IPS-NIHi7 (cell line): ENCODE data around the gene PFKFB4.
A peak's percentile ranks its signal among the peaks of the same experiment; 100 is the strongest.
"Not testable (repeated sequence)": the region's sequence is repeated elsewhere in the genome, so short reads cannot be mapped to it uniquely, and the experiment has no call there.

ENCODE experiments used
- DNase-seq: peaks from one replicate; pipeline ENCODE4 v3.0.0; 2012; ENCODE audit warnings: mixed read lengths; ENCODE audit errors: extremely low spot score

PFKFB4 gene

DNA sequence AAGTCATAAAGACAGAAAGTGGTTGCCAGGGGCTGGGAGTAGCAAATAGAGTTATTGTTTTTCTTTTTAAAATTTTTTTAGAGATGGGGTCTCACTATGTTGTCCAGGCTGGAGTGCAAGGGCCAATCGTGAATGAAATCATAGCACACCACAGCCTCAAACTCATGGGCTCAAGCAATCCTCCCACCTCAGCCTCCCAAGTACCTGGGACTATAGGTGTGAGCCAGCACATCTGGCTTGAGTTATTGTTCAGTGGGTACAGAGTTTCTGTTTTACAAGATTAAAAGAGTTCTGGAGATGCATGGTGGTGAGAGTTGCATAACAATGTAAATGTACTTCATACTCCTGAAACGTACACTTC, 23.6 kb downstream of the PFKFB4 start:
- no peak for DNase-seq

DNA sequence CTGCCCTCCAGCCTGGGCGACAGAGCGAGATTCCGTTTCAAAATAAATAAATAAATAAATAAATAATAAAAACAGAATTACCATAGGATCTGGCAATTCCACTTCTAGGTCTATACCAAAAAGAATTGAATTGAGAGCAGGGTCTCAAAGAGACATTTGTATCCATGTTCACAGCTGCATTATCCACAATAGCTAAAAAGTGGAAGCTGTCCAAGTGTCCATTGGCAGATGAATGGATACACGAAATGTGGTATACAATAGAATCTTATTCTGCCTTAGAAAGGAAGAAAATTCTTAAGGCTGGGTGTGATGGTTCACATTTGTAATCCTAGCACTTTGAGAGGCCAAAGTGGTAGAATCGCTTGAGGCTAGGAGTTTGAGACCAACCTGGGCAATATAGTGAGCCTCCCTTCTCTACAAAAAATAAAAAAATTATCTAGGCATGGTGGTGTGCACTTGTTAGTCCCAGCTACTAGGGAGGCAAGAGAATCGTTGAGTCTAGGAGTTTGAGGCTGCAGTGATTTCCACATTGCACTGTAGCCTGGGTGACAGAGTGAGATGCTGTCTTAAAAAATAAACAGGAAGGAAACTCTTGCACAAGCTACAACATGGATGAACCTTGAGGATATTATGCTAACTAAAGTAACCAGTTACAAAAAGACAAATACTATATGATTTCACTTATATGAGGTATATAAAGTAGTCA, 24.2 kb downstream of the PFKFB4 start:
- DNase-seq, result no peak

DNA sequence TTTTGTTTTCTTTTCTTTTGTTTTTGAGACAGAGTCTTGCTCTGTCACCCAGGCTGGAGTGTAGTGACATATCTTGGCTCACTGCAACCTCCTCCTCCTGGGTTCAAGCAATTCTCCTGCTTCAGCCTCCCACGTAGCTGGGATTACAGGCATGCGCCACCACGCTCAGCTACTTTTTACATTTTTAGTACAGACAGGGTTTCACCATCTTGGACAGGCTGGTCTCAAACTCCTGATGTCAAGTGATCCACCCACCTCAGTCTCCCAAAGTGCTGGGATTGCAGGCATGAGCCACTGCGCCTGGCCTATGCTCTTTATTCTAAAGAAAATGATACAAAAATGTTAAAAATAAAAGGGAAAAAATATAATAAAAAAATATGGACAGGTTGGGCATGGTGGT, 25.9 kb downstream of the PFKFB4 start:
- DNase-seq, result not testable (repeated sequence)

DNA sequence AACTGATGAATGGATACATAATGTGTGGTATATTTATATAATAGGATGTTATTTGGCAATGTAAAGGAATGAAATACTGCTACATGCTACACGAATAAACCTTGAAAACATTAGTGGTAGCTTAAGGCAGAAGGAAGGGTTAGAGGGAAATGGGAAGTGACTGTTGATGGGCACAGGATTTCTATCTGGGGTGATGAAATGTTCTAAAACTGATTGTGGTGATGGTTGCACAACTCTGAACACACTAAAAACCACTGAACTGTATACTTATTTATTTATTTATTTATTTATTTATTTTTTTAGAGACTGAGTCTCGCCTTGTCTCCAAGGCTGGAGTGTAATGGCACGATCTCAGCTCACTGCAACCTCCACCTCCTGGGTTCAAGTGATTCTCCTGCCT, 27.8 kb downstream of the PFKFB4 start:
- no peak for DNase-seq

DNA sequence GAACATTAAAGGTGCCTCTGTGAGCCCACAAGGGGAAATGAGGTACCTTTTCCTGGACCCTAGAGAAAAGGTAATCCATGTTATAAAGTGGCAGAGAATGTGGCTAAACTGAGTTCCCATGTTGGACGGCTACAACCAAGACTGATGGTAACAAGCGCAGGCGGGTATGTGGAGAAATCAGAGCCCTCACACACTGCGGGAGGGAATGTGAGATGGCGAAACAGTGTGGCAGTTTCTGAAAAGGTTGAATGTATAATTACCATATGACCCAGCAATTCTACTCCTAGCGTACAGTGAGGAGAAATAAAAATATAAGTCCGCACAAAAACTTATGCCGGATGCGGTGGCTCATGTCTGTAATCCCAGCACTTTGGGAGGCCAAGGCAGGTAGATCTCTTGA, 28.6 kb downstream of the PFKFB4 start:
- DNase-seq, result no peak

DNA sequence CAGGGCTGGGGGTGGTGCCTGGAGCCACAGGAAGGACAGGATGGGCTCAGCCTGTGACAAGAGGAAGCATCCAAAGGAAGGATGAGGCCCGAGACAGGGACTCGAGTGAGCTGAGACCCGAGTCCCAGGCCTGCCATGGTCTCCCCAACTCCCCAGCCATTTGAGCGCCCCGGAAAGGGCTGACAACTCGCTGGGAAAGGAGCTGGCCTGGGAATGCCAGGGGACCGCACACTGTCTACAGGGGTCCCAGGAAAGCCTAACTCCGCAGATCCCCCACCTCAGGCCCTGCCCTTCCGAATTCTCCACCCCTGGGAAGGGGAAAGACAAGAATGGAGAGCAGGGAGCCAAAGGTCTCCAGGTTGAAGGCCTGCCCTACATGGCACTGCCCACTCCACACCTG, 31.6 kb downstream of the PFKFB4 start:
- DNase-seq, result no peak

DNA sequence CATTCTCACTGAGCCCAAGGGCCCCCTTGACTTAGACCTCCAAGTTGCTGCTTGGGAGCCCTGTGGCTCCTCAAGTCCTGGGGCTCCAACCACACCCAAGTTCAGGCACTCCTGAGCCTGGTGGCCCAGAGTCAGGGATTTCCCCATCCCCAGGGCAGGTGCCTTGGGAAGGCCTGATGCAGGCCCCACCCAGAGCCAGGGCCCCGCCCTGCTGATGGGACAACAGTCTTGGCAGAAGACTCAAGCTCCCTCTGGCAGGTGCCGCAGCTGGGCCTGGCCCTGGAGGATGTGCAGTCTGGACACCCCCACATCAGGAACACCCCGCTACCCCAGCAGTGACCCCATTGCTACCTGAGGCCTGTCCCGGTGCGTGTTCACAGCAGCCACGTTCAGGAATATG, 35.0 kb downstream of the PFKFB4 start:
- no peak for DNase-seq

DNA sequence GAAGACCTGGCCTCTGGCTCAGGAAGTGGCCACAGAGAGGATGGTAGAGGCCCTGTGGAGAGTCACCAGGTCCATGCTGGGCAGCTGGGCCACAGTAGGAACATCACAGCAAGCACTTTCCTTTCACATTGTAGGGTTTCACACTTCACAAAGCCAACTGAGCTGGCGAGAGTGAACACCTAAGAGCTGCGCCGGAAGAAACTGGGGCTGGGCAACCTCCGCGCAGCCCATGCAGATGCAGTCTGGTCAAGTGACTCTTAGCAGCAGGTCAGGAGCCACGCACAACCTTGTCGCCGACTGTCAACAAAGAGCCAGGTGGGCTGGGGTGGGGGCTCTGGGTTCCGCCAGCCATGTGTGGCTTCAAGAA, 37.3 kb downstream of the PFKFB4 start:
- no peak for DNase-seq

DNA sequence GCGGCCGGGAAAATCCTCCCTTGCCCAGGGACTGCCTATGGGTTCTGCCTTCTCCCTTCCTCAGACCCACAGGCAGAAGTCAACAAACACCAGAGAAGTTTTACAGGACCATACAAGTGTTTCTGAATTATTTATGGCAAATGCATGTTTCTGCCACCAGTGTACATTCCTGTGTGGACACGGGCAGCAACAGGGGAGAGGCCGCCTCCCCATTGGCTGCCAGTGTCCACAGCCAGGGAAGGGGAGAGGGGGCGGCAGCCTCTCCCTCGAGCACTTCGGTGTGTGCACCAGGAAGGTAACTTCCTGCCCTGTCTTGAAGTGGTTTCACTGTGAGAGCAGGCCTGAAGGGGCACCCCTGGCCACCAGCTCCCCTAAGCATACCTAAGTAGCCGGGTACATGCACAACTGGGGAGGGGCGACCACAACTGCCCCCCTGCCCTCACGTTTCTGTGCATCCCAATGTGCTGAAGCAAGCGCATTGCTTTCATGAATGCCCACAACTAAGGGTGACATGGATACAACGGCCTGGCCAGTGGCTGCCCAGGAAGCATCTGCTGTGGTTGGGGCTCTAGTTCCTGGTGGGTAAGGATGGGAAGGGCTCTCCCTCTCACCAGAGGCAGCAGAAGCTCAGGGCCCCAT, 37.8 kb downstream of the PFKFB4 start:
- DNase-seq, result no peak

DNA sequence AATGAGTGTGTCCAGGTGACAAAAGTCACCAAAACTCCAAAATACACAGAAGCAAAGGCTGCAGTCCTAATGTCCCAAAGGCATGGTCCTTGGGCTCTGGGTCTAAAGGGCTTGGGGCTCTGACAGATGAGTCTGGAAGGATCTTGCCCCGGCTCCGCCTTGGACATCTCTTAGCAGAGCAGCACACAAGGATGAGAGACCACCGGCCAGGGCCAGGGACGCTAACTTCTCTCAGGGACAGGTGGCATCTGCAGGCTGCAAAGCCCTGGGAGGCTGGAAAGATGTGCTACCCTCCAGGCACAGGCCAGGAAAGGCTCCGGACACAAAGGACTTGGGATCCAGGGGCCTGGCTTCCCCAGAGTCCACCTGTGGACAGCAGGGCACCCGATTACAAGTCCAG, 38.5 kb downstream of the PFKFB4 start:
- no peak for DNase-seq

DNA sequence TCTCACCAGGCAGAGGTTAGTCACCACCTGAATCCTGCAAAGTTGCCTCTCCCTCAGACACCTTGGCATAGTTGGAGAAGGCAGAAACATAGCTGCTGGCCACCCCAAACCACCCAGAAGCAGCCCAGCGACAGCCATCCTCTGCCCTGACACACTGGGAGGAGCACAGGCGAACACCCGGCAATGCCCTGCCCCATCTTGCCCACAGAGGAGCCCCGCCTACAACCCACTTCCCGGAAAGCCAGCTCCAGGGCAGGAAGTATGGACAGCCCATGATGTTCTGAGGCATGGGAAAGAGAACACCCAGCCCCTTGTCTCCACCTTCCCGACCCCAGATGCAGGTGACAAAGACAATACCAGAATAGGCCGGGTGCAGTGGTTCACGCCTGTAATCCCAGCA, 40.0 kb downstream of the PFKFB4 start:
- DNase-seq, result no peak

DNA sequence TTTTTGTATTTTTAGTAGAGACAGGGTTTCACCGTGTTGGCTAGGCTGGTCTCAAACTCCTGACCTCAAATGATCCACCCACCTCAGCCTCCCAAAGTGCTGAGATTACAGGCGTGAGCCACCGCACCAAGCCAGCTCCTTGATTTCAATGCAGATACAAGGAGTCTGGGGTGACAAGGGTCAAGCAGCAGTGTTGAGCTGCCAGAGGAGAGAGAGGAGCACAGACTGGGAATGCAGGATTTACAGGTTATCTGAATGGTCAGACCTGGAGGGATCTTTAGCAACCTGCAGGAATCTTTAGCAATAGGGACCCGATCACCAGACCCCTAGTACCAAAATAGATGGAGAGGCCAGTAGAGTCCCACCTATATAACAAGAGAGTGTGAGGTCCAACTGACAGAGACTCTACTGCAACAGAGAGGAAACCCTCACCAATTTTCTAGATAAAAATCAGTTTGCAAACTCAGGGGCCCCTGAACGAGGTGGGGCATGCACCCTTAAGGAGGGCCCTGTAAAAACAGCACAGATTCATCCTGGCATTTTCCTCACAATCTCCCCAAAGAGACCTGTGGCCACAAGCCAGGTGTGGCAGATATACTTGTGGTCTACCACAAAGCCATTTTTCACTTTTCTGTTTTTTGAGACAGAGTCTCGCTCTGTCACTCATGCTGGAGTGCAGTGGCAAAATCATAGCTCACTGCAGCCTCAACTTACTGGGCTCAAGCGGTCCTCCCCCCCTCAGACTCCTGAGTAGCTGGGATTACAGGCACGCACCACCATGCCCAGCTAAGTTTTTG, 42.0 kb downstream of the PFKFB4 start:
- no peak for DNase-seq

DNA sequence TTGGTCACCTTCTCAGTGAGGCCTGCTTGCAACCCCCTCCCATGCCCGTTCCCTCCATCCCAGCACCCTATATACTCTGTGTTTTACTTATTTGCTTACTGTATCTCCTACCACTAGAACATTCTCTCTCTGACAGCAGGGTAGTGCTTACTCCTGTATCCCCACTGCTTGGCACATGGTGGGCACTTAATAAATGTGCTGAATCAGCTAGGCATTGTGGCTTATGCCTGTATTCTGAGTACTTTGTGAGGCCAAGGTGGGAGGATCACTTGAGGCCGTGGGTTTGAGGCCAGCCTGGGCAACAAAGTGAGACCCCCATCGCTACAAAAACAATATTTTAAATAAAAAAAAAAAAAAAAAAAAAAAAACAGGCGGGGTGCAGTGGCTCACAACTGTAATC, 45.1 kb downstream of the PFKFB4 start:
- no peak for DNase-seq

DNA sequence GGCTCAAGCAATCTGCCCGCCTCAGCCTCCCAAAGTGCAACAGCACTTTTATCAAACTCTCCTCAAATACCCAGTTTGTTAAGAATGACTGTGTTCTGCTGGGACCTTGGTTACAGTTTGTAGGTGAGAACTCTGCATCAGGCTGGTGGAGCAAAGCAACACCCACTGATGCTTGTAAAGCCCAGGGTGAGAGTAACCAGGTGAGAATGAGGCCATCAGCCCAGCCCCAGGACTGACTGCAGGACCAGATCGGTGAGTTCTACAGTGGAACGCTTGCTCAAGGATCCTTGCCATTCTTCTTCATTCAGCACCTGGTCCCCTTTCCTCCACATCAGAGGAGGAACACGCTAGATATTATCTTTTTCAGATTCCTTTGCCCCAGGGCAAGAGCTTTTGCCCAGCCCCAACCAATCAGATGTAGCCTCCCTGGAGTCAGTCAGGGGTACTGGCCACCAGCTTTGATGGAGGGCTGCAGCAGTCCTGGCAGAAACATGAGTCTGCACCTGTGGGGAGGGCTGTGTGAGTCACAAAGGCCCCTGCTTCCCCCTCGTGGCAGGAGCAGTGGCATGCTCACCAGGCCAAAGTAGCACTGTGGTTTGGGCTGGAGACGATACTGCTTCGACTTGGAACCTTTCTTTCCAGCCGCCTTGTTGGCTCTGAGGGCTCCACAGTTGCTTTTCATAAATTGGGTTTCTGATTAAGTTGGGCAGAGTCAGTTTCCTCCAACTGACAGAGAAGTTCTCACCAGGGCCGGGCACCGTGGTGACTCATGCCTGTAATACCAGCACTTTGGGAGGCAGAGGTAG, 49.1 kb downstream of the PFKFB4 start:
- peak; percentile 96 for DNase-seq

DNA sequence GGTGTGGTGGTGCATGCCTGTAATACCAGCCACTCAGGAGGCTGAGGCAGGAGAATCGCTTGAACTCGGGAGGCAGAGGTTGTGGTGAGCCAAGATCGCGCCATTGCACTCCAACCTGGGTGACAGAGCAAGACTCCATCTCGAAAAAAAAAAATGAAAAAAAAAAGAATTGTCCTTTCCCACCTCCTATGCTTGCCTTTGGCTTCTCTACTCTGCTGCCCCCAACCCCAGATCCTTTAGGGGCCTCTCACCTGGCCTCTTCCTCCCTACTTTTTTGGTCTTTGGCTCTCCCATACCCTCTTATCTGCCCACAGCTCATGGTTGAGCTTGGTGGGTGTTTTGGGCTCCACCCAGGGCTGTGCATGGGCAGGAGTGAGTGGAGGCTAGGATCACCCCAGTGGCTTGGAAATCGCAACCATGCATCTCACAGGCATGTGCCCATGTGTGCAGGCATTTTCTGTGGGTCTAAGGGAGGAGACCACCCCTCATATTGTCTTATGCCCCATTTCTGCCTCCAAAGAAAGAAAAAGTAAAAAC, 50.6 kb downstream of the PFKFB4 start:
- no peak for DNase-seq

DNA sequence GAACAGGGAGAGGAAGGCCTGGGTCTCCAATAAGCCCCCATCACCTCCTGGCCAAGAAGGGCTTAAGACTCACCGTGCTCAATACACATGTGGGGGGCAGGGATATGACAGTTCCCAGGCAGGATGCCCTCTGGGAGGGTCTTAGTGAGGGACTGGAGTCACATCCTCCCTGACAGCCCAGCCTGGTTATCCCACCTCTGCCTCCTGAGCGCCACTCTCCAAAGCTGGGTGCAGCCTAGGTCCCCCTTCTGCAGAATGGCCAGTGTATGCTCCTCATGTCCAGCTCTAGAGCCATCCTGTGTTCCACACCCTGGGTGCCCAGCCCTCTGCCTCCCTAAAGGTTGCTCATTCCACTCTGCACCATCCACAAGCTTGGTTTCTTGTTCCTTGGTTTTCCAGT, 51.5 kb downstream of the PFKFB4 start:
- peak; percentile 5 for DNase-seq

DNA sequence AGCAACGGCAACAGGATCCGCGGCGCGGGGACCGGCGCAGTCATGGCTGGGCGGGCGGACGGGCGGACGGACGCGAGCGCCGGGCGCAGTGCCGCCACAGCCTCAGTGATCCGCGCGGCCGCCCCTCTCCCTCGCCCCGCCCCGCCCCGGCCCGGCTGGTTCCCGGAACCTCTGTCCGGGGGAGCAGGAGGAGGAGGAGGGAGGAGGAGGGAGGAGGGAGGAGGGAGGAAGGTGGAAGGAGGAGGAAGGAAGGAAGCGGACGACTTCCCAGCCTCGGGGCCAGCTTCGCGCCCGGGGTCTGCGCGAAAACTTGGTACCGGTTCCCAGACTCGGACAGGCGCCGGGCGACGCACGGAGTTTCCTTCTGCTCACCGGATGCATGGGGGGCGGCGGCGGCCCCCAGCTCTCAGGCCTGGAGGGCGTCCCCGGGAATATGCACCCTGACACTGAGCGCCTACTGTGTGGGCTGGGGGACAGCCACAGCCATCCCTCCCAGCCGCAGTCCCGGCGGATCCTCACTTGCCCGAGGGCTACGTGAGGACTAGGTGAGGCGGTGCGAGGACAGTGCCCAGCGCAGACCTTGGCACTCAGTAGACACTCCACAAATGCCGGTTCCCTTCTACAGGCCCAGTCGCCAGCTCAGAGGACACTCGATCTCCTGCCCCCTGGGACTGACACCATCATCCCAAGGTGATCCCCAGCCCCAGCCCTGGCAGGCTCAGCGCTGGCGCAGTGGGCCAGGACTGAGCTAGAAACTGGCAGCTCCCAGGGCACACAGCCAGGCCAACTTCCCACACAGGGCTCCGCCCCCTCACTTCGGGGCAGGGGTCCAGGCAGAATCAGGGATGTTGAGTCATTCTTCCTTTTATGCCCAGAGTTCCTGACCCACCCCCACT, 52.3 kb downstream of the PFKFB4 start, which contains the start of gene SHISA5:
Gene SHISA5 (minus strand): TSS at position 124 of the 896 bp plus-strand sequence. CDS start 80 bp downstream, at position 44.
- DNase-seq, result peak; percentile 67

DNA sequence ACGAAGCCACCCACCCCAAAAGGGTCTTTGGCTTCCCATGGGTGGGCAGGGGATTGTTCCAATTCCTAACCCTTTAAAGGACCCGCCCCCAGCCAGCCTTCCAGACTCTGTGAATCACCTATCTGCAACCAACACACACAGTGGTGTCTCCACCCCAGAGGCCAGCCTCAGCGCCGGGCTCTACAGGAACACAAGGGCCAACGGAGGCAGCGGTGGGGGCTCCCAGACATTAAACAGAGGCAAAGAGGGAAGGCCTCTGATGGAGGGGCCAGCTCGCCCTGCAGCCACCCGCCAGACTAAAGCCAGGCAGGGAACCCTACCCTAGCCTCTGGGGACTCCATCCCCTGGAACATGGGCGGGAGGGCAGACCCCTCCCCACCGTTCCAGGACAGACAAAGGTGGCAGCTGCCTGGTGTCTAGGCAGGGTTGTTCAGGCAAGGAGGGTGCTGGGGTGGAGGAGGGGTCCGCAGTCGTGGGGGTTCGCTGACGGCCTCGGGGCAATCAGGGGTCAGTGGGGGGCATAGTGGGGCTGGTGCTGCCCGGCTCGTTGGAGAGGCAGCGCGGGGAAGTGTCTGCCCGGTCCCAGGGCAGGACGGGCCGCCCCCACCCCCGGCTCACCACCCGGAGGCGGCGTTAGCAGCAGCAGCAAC, 53.1 kb downstream of the PFKFB4 start:
- peak; percentile 68 for DNase-seq

DNA sequence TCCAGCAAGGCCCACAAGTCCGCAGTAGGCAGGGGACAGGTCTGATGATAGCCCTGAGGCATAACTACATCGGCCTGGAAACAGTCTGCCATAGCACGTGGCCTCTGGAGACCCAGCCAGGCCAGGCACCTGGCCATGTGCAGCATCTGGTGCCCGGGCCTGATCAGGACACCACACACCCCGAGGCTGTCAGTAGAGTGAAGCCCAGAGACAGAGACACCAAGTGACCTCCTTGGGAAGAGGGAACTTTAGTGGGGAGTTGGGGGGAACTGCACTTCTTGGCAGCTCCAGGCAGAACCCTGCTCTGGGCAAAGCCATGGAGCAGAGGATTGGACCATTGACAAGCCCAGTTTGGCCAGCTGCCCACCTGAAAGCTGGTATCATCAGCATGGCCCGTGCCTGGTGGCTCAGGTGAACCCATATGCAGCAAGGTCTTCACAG, 53.9 kb downstream of the PFKFB4 start:
- DNase-seq, result peak; percentile 5

DNA sequence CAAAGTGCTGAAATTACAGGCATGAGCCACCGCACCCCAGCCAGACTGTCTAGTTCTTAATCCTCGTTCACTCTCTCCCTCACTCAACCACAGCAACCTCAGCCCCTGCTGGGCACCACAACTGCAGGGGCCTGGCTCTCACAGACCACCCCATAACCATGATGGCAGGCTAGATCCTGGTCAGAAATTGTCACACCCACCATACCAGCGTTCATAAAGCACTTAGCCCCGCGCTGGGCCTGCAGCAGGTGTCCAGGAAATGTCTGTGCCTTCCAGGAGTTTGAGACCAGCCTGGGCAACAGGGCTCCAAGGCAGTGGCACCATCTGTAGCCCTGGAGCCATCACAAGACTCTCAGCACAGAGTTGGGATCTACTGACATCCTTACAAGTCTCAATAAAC, 54.5 kb downstream of the PFKFB4 start:
- DNase-seq, result no peak
